OCI-LY7 (cell line): Measurements from ENCODE around the gene FAM186B. TPM values are rescaled to one million over a fixed set of nuclear protein-coding genes. Genes with fewer than 3 reads are reported as not detected.

Source experiments
- BruUV-seq: library from RNA; stranded (reverse); fragments of 400-500 nt; replicated peaks from 2 replicates; lab custom pipeline; 2021; lab: Mats Ljungman, UMichigan
- CTCF ChIA-PET: fragments of 300-600 bp; sonication (Branson Sonifier 250); formaldehyde crosslinking; loops from one replicate; lab custom pipeline; 2022; ENCODE audit warnings: antibody characterized with exemption; ENCODE audit not compliant: unreplicated experiment; lab: Charles Lee
- POLR2A ChIA-PET: fragments of 300-600 bp; sonication (Branson Sonifier 250); formaldehyde crosslinking; loops from one replicate; lab custom pipeline; 2022; ENCODE audit warnings: antibody characterized with exemption; lab: Charles Lee
- DNase-seq: peaks from one replicate; pipeline ENCODE4 v3.0.0-alpha.2; 2015; ENCODE audit warnings: low spot score
- H2AFZ ChIP-seq: fragments of 200-600 bp; sonication (generic), shearing (Covaris generic); 2 replicates; pipeline ENCODE4 v1.6.1; 2014; ENCODE audit warnings: mild to moderate bottlenecking, antibody characterized with exemption, low read length, moderate library complexity
- H3K27ac ChIP-seq: fragments of 200-600 bp; sonication (generic); 2 replicates; pipeline ENCODE4 v1.5.1; 2014; ENCODE audit warnings: mixed run types, low read depth, mild to moderate bottlenecking, moderate library complexity, low read length, inconsistent platforms; ENCODE audit not compliant: poor library complexity, severe bottlenecking
- H3K36me3 ChIP-seq: fragments of 200-600 bp; sonication (generic); 2 replicates; pipeline ENCODE4 v1.6.1; 2014; ENCODE audit warnings: mild to moderate bottlenecking, antibody characterized with exemption, low read length, moderate library complexity, mixed read lengths; ENCODE audit not compliant: insufficient read depth
- H3K4me1 ChIP-seq: fragments of 200-600 bp; sonication (generic); 2 replicates; pipeline ENCODE4 v1.5.1; 2014; ENCODE audit warnings: mild to moderate bottlenecking, low read length; ENCODE audit not compliant: insufficient read depth, poor library complexity, severe bottlenecking
- H3K4me2 ChIP-seq: fragments of 200-600 bp; sonication (generic); 2 replicates; pipeline ENCODE4 v1.6.1; 2014; ENCODE audit warnings: mild to moderate bottlenecking, low read length
- H3K4me3 ChIP-seq: fragments of 200-600 bp; sonication (generic); 2 replicates; pipeline ENCODE4 v1.5.1; 2014; ENCODE audit warnings: mild to moderate bottlenecking, low read depth, low read length; ENCODE audit not compliant: poor library complexity, severe bottlenecking
- H3K79me2 ChIP-seq: fragments of 200-600 bp; sonication (generic); 2 replicates; pipeline ENCODE4 v1.6.1; 2016; ENCODE audit warnings: low read depth, mild to moderate bottlenecking, low read length, moderate library complexity, mixed read lengths; ENCODE audit not compliant: insufficient read depth
- H3K9me2 ChIP-seq: fragments of 200-600 bp; sonication (generic); 2 replicates; pipeline ENCODE4 v1.6.1; 2016; ENCODE audit warnings: mild to moderate bottlenecking, low read length, mixed read lengths; ENCODE audit not compliant: insufficient read depth
- H3K9me3 ChIP-seq: fragments of 200-600 bp; sonication (generic); 2 replicates; pipeline ENCODE4 v1.6.1; 2014; ENCODE audit warnings: mild to moderate bottlenecking, mixed run types, low read length, mixed read lengths
- H4K20me1 ChIP-seq: fragments of 200-600 bp; sonication (generic); 2 replicates; pipeline ENCODE4 v1.6.1; 2014; ENCODE audit warnings: mild to moderate bottlenecking, antibody characterized with exemption, low read length, moderate library complexity, mixed read lengths; ENCODE audit not compliant: insufficient read depth
- EZH2phosphoT487 ChIP-seq: fragments of 200-600 bp; sonication (generic); IDR thresholded peaks from 2 replicates; pipeline ENCODE4 v1.6.1; 2018; ENCODE audit warnings: low read depth, borderline replicate concordance, mild to moderate bottlenecking, mixed run types, antibody characterized with exemption, low read length, moderate library complexity, mixed read lengths
- intact Hi-C: fragments of 100-400 bp; cut with micrococcal nuclease; formaldehyde crosslinking; loops from one replicate; pipeline ENCODE4 v1.10.0; 2022; ENCODE audit not compliant: unreplicated experiment
- total RNA-seq, 2 experiments: library from RNA; depleted of rRNA in 1 of 2; stranded (reverse); fragments of >200 nt in 1 of 2; shearing (Covaris generic) in 1 of 2; gene quantifications; 2 replicates each; pipeline ENCODE4 v1.2.3, GENCODE V29; 2014 to 2022
- TF ChIP-seq, protein P1 (sequence below): fragments of 200-600 bp; sonication (generic); conservative IDR thresholded peaks from 2 replicates; pipeline ENCODE4 v1.5.1; 2014; ENCODE audit warnings: mild to moderate bottlenecking, antibody characterized with exemption, low read length, moderate library complexity, mixed read lengths

The FAM186B gene
- total RNA-seq, 2 experiments from 2014 or later, result 0.60 to 2.8 TPM

GRCh38 chr12:49557187-49557916 is 48.1 kb downstream of the FAM186B start:
- H3K27ac ChIP-seq, result no peak overlapping the region
- ChIA-PET CTCF (no interaction called here), POLR2A (no interaction called here)
- intact Hi-C loops, result no loop called here
- peaks cover 13% of the 10 kb centered on the region for H3K4me1 ChIP-seq
- H2AFZ ChIP-seq, result no peak overlapping the region
- no peaks in the 10 kb centered on the region for H3K9me2 ChIP-seq
- no peaks in the 10 kb centered on the region for H3K79me2 ChIP-seq
- H3K4me2 ChIP-seq, result no peak overlapping the region
- no peak for DNase-seq
- H3K9me3 ChIP-seq, result no peaks in the 10 kb centered on the region
- peaks cover 58% of the 10 kb centered on the region for H3K36me3 ChIP-seq
- TF ChIP-seq, protein P1, sequence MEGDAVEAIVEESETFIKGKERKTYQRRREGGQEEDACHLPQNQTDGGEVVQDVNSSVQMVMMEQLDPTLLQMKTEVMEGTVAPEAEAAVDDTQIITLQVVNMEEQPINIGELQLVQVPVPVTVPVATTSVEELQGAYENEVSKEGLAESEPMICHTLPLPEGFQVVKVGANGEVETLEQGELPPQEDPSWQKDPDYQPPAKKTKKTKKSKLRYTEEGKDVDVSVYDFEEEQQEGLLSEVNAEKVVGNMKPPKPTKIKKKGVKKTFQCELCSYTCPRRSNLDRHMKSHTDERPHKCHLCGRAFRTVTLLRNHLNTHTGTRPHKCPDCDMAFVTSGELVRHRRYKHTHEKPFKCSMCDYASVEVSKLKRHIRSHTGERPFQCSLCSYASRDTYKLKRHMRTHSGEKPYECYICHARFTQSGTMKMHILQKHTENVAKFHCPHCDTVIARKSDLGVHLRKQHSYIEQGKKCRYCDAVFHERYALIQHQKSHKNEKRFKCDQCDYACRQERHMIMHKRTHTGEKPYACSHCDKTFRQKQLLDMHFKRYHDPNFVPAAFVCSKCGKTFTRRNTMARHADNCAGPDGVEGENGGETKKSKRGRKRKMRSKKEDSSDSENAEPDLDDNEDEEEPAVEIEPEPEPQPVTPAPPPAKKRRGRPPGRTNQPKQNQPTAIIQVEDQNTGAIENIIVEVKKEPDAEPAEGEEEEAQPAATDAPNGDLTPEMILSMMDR, result no peak
- TF ChIP-seq EZH2phosphoT487, result no peak
- no TSS peak for BruUV-seq
- no peak overlapping the region for H3K4me3 ChIP-seq
- no peaks in the 10 kb centered on the region for H4K20me1 ChIP-seq

DNA sequence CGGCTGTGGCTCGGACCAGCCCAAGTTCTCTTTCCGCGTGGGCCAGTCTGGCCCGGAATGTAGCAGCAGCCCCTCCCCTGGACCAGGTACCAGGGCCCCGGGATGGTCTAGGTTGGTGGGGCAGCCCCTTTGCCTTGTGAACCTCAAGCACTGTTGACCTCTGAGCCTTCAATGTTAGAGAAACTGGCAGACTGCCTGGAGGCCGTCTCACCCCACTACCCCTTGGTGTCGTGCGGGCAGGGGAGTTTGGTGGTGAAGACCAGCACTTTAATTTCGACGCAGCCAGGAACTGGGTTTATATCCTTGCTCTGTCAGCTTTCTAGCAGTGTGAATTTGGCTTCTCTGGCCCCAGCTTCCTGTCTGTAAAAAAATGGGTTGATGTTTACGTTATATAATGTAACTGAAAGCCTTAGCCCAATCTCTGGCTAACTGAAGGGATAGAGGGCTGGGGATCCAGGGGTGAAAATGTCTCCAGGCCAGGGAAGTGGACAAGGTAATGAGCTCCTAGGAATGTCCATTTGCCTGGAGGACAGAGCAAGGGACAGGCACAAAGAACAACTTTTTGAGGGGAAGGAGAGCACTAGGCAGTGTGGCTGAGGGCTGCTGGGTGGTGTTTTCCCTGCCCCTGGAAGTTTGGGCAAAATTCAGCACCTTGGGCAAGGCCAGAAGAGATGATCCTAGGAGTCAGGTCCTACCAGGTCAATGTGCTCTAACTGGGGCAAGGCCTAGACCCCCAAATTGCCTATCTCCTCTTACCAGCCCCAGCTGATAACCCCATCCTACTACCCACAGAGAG is 48.9 kb downstream of the FAM186B start:
- Histone ChIP-seq H3K9me2 (no peaks in the 10 kb centered on the region), H3K79me2 (no peaks in the 10 kb centered on the region), H3K4me2 (no peak overlapping the region), H3K9me3 (no peaks in the 10 kb centered on the region), H3K36me3 (peaks cover 50% of the 10 kb centered on the region), H3K4me3 (no peak overlapping the region), H3K4me1 (peaks cover 19% of the 10 kb centered on the region), H3K27ac (no peak overlapping the region), H2AFZ (no peak overlapping the region), H4K20me1 (no peaks in the 10 kb centered on the region)
- ChIA-PET CTCF (no interaction called here), POLR2A (interaction anchor here (1.1 kb wide), 1 partner anchor 9 kb away, joined by 3 read pairs; no protein-coding TSS in a partner anchor)
- intact Hi-C loops, result no loop called here
- BruUV-seq, result no TSS peak
- DNase-seq, result no peak
- TF ChIP-seq, protein P1, result no peak
- no peak for TF ChIP-seq EZH2phosphoT487
